ENCODE data around the gene WBP1L. TPM values are rescaled to one million over a fixed set of nuclear protein-coding genes. Genes with fewer than 3 reads are reported as not detected.
A peak's percentile ranks its signal among the peaks of the same experiment; 100 is the strongest.

WBP1L gene
- total and polyA plus RNA-seq, 2 experiments from 2014 or later: 7.0 to 55.7 TPM

DNA sequence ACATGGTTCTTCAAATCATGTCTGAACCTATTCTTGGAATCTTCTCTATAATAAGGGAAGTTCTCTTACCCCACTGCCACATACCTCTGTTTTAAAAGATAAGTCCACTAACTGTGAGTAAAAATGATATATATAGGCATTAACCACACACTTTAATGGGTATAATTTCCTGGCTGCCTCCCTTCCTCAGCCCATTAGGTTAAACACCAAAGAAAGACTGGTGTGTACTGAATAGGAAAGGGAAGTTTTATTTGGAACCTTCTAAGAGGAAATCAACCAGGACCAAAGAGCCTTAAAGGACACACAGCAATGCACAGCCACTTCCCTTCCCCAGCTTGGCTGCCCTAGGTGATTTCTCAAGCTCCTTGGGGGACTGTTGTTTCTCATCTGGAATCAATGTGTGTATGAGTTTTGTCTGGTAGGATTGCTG is 5.0 kb upstream of the WBP1L start (continued):
- TF ChIP-seq, protein P1, sequence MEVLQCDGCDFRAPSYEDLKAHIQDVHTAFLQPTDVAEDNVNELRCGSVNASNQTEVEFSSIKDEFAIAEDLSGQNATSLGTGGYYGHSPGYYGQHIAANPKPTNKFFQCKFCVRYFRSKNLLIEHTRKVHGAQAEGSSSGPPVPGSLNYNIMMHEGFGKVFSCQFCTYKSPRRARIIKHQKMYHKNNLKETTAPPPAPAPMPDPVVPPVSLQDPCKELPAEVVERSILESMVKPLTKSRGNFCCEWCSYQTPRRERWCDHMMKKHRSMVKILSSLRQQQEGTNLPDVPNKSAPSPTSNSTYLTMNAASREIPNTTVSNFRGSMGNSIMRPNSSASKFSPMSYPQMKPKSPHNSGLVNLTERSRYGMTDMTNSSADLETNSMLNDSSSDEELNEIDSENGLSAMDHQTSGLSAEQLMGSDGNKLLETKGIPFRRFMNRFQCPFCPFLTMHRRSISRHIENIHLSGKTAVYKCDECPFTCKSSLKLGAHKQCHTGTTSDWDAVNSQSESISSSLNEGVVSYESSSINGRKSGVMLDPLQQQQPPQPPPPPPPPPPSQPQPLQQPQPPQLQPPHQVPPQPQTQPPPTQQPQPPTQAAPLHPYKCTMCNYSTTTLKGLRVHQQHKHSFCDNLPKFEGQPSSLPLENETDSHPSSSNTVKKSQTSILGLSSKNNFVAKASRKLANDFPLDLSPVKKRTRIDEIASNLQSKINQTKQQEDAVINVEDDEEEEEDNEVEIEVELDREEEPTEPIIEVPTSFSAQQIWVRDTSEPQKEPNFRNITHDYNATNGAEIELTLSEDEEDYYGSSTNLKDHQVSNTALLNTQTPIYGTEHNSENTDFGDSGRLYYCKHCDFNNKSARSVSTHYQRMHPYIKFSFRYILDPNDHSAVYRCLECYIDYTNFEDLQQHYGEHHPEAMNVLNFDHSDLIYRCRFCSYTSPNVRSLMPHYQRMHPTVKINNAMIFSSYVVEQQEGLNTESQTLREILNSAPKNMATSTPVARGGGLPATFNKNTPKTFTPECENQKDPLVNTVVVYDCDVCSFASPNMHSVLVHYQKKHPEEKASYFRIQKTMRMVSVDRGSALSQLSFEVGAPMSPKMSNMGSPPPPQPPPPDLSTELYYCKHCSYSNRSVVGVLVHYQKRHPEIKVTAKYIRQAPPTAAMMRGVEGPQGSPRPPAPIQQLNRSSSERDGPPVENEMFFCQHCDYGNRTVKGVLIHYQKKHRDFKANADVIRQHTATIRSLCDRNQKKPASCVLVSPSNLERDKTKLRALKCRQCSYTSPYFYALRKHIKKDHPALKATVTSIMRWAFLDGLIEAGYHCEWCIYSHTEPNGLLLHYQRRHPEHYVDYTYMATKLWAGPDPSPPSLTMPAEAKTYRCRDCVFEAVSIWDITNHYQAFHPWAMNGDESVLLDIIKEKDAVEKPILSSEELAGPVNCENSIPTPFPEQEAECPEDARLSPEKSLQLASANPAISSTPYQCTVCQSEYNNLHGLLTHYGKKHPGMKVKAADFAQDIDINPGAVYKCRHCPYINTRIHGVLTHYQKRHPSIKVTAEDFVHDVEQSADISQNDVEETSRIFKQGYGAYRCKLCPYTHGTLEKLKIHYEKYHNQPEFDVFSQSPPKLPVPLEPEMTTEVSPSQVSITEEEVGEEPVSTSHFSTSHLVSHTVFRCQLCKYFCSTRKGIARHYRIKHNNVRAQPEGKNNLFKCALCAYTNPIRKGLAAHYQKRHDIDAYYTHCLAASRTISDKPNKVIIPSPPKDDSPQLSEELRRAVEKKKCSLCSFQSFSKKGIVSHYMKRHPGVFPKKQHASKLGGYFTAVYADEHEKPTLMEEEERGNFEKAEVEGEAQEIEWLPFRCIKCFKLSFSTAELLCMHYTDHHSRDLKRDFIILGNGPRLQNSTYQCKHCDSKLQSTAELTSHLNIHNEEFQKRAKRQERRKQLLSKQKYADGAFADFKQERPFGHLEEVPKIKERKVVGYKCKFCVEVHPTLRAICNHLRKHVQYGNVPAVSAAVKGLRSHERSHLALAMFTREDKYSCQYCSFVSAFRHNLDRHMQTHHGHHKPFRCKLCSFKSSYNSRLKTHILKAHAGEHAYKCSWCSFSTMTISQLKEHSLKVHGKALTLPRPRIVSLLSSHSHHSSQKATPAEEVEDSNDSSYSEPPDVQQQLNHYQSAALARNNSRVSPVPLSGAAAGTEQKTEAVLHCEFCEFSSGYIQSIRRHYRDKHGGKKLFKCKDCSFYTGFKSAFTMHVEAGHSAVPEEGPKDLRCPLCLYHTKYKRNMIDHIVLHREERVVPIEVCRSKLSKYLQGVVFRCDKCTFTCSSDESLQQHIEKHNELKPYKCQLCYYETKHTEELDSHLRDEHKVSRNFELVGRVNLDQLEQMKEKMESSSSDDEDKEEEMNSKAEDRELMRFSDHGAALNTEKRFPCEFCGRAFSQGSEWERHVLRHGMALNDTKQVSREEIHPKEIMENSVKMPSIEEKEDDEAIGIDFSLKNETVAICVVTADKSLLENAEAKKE (CRISPR knock-in tag; IDR thresholded peaks at IDR 0.05): no peak
- no peak for TF ChIP-seq EZH2 (IDR thresholded peaks at IDR 0.05; ENCODE audit: low read depth, unreplicated experiment)
- no peak for TF ChIP-seq CREB1 (CRISPR knock-in tag; IDR thresholded peaks at IDR 0.05; ENCODE audit: low read depth)
- no peak for TF ChIP-seq NANOG (IDR thresholded peaks at IDR 0.05; ENCODE audit: borderline replicate concordance)

DNA sequence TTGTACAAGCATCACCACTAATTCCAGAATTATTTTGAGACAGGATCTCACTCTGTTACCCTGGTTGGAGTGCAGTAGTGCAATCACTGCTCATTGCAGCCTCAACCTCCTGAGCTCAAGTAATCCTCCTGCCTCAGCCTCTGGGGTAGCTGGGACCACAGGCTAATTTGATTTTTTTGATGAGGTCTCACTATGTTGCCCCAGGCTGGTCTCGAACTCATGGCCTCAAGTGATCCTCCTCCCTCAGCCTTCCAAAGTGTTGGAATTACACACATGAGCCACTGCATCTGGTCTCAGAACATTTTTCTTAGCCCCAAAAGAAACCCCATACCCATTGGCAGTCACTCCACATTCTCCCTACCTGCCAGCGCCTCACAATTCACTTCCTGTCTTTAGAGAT is 3.5 kb upstream of the WBP1L start:
- H3K4me3 Mint-ChIP-seq: no peak overlapping the region
- peak overlapping the region; percentile 42; the same call in 1 of the 2 replicates for H3K27ac ChIP-seq (ENCODE audit: low read depth)
- no peak overlapping the region for H3K27ac Mint-ChIP-seq
- TF ChIP-seq, protein P2, sequence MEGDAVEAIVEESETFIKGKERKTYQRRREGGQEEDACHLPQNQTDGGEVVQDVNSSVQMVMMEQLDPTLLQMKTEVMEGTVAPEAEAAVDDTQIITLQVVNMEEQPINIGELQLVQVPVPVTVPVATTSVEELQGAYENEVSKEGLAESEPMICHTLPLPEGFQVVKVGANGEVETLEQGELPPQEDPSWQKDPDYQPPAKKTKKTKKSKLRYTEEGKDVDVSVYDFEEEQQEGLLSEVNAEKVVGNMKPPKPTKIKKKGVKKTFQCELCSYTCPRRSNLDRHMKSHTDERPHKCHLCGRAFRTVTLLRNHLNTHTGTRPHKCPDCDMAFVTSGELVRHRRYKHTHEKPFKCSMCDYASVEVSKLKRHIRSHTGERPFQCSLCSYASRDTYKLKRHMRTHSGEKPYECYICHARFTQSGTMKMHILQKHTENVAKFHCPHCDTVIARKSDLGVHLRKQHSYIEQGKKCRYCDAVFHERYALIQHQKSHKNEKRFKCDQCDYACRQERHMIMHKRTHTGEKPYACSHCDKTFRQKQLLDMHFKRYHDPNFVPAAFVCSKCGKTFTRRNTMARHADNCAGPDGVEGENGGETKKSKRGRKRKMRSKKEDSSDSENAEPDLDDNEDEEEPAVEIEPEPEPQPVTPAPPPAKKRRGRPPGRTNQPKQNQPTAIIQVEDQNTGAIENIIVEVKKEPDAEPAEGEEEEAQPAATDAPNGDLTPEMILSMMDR (conservative IDR thresholded peaks at IDR 0.05; ENCODE audit: low read depth in 2 of 2): no peak
- TF ChIP-seq POLR2AphosphoS5 (IDR thresholded peaks at IDR 0.05; ENCODE audit: low read depth) (no peak; the same call in 1 of the 2 replicates), CREB1 (CRISPR knock-in tag; IDR thresholded peaks at IDR 0.05; ENCODE audit: low read depth) (no peak), EZH2phosphoT487 (IDR thresholded peaks at IDR 0.05; ENCODE audit: unreplicated experiment) (no peak), STAT1 (IDR thresholded peaks at IDR 0.05; ENCODE audit: unreplicated experiment) (no peak), NANOG (IDR thresholded peaks at IDR 0.05; ENCODE audit: borderline replicate concordance) (no peak)
- TF ChIP-seq, protein P3, sequence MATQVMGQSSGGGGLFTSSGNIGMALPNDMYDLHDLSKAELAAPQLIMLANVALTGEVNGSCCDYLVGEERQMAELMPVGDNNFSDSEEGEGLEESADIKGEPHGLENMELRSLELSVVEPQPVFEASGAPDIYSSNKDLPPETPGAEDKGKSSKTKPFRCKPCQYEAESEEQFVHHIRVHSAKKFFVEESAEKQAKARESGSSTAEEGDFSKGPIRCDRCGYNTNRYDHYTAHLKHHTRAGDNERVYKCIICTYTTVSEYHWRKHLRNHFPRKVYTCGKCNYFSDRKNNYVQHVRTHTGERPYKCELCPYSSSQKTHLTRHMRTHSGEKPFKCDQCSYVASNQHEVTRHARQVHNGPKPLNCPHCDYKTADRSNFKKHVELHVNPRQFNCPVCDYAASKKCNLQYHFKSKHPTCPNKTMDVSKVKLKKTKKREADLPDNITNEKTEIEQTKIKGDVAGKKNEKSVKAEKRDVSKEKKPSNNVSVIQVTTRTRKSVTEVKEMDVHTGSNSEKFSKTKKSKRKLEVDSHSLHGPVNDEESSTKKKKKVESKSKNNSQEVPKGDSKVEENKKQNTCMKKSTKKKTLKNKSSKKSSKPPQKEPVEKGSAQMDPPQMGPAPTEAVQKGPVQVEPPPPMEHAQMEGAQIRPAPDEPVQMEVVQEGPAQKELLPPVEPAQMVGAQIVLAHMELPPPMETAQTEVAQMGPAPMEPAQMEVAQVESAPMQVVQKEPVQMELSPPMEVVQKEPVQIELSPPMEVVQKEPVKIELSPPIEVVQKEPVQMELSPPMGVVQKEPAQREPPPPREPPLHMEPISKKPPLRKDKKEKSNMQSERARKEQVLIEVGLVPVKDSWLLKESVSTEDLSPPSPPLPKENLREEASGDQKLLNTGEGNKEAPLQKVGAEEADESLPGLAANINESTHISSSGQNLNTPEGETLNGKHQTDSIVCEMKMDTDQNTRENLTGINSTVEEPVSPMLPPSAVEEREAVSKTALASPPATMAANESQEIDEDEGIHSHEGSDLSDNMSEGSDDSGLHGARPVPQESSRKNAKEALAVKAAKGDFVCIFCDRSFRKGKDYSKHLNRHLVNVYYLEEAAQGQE (IDR thresholded peaks at IDR 0.05; ENCODE audit: unreplicated experiment): no peak

More for the DNA sequence above, 3.5 kb upstream of the WBP1L start:
- Histone ChIP-seq H3K4me1 (ENCODE audit: insufficient read depth) (peaks cover 5% of the 10 kb centered on the region; the same call in 1 of the 2 replicates), H3K79me2 (replicated peaks; ENCODE audit: insufficient read depth) (peaks cover 12% of the 10 kb centered on the region; the same call in 1 of the 2 replicates), H3K27me3 (ENCODE audit: insufficient read depth) (no peaks in the 10 kb centered on the region), H2AFZ (no peak overlapping the region), H3K4me3 (no peak overlapping the region), H4K20me1 (replicated peaks; ENCODE audit: insufficient read depth) (no peaks in the 10 kb centered on the region; the same call in 1 of the 2 replicates), H3F3A (replicated peaks; ENCODE audit: low read depth) (no peaks in the 10 kb centered on the region; the same call in 1 of the 2 replicates), H3K4me2 (peak overlapping the region; percentile 29; the same call in 1 of the 2 replicates), H3K9me2 (ENCODE audit: insufficient read depth) (no peaks in the 10 kb centered on the region), H3K36me3 (ENCODE audit: insufficient read depth) (no peaks in the 10 kb centered on the region)
- DNase-seq (ENCODE audit: low spot score) (no peak), ATAC-seq (no peak)
- Mint-ChIP-seq H3K36me3 (ENCODE audit: low read depth) (peaks cover 18% of the 10 kb centered on the region), H3K27me3 (ENCODE audit: insufficient read depth, low read depth, poor library complexity) (peaks cover 13% of the 10 kb centered on the region), H3K4me1 (peaks cover 26% of the 10 kb centered on the region), H3K9me3 (no peaks in the 10 kb centered on the region)
